Stimulated activated CD8-positive, alpha-beta memory T cell treated with anti-CD3 and anti-CD28 coated beads, Interleukin-7, amount 100 ng/mL, for 48 hours (primary cell): ENCODE measurements around the gene CYB5RL.
"Not testable (repeated sequence)": the region's sequence is repeated elsewhere in the genome, so short reads cannot be mapped to it uniquely, and the experiment has no call there.

Source experiments
- DNase-seq, 2 donors: peaks; one replicate each; pipeline ENCODE4 v3.0.0-alpha.2; 2020; ENCODE audit warnings: low read depth in 1 of 2; ENCODE audit errors: extremely low read depth in 1 of 2

CYB5RL gene

DNA sequence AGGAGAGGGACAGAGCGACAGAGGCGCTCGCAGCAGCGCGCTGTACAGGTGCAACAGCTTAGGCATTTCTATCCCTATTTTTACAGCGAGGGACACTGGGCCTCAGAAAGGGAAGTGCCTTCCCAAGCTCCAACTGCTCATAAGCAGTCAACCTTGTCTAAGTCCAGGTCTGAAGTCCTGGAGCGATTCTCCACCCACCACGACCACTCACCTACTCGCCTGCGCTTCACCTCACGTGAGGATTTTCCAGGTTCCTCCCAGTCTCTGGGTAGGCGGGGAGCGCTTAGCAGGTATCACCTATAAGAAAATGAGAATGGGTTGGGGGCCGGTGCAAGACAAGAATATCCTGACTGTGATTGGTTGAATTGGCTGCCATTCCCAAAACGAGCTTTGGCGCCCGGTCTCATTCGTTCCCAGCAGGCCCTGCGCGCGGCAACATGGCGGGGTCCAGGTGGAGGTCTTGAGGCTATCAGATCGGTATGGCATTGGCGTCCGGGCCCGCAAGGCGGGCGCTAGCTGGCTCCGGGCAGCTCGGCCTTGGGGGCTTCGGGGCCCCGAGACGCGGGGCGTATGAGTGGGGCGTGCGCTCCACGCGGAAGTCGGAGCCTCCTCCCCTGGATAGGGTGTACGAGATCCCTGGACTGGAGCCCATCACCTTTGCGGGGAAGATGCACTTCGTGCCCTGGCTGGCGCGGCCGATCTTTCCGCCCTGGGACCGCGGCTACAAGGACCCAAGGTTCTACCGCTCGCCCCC is at the start of gene CYB5RL, which contains the start of gene MRPL37:
CYB5RL (minus strand) TSS at position 266 of the 754 bp plus-strand sequence. CDS start 4,414 bp downstream, outside the sequence.
MRPL37 (plus strand) TSS at position 403 of the 754 bp plus-strand sequence; CDS start at position 480, 77 bp downstream.
- DNase-seq: peak; percentile 71 to 90

DNA sequence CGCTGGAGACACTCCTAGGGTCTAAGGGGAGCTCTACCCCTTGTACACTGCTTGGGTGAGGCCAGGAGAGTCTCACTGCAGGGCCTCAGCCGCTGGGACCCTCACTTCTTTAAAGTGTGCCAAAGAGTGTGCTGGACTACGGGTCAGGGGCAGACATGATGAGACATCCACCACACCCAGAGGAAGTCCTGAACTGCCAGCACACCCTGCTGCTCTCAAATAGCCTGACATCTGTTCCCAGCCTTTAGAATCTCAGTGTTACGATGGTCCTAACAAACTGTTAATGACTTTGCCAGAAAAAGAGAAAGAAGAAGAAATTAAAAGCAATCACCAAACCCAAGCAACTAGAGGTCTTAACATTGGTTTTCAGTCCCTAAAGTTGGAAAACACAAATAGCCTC is 49.1 kb upstream of the CYB5RL start:
- DNase-seq: no peak

DNA sequence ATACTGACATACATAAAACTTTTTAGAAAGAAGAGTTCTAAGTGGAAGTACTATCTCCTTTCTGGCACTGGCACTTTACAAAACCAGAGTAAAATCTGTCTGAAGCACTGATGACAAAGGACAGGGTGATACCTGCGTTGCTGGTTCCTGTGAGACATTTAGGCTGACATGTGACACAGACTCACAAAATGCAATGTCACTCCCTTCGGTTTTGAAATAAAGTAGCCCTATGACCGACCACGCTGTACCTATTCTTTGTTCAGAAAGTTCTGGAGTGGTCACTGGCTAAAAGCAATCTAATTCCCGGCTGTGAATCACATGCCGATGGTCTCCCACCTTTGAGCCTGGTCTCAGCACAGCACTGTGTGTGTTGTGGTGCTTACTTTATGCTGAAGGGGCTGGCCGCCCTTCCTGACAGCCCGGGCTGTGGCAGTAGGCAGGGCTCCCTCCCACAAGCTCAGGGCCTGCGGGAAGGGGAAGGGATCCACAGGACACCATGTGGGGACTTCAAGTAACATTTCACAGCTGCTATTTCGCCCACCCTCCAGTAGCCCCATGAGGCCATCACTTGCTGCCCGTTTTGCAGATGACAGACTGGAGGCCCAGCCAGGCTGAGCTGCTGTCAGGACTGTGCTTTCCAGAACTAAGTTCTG is 48.2 kb upstream of the CYB5RL start:
- no peak for DNase-seq

- no peak for DNase-seq
Observed at GRCh38 chr1:54246116-54246721, 46.4 kb upstream of the CYB5RL start.

- DNase-seq: no peak
Observed at GRCh38 chr1:54245501-54245900, 45.7 kb upstream of the CYB5RL start.

DNA sequence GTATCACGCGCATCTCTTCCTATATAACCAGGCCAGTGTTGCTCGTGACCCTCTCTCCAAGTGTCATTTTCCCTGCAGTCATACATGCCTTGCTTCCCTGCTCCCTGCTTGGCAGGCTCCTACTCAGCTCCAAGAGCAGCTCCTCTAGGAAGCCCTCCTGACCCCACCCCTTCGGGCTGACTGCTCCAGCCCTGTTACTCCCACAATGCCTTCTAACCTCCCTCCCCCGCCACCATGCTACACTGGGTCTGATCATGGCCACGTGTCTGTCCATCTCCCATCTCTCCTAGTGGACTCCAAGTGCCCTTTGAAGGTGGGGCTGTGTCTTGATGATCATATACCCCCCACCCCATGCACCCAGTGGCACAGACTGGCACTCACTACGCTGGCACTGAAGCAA is 44.8 kb upstream of the CYB5RL start:
- DNase-seq: no peak

GRCh38 chr1:54243022-54243421 is 43.2 kb upstream of the CYB5RL start:
- no peak for DNase-seq

- no peak for DNase-seq
Observed at GRCh38 chr1:54241364-54241763, 41.5 kb upstream of the CYB5RL start.

- no peak for DNase-seq
Observed at GRCh38 chr1:54240741-54241335, 41.0 kb upstream of the CYB5RL start.

DNA sequence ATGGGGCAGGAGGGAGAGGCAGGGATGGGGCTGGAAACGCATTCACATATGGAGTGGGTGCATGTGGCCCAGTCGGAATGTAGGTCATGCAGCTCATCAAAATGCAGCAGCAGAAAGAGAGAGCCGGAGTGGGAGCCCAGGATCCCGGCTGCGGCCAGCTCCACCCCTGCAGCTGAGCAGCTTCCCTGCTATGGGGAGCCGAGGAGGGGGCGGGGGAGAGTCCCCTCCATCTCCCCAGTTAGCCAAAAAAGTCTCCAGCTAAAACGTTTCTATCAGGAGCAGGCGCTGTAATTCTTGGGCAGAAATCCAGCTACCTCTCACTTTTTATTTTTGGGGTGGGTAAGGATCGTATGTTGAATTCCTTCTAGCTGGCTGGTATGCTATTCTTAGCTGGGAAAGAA is 39.8 kb upstream of the CYB5RL start:
- DNase-seq: no peak

GRCh38 chr1:54239035-54239383 is 39.2 kb upstream of the CYB5RL start:
- DNase-seq: no peak

DNA sequence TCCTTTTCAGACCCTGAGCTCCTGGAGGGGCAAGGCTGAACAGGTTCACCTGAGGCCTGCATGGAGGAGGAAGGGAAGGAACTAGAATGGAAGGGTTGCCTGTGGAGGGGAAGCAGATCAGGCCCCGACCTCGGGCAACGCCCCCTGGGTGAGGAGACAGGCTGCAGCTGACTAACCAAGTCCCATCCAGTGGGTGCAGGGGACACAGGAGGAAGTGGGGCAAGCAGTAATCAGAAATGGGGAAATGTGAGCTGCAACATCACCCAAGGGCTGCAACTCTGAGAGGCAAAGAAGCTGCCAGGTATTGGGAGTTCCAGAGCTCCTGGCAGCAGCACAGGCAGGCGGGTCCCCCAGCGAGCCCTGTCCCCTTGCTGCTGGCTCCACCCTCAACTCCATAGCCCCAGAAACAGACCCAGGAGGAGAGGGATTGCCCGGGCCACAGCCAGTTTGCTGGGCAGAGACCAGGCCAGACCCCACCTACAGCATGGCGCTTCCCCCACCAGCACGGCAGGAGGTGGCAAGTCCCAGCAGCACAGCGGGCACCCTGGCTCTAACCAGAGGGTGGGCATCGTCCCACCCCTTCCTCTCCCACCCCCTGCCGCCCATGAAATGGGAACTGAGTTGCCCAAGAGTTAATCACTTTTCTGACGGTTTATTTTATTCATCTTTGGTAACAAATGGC is 38.7 kb upstream of the CYB5RL start:
- no peak for DNase-seq

DNA sequence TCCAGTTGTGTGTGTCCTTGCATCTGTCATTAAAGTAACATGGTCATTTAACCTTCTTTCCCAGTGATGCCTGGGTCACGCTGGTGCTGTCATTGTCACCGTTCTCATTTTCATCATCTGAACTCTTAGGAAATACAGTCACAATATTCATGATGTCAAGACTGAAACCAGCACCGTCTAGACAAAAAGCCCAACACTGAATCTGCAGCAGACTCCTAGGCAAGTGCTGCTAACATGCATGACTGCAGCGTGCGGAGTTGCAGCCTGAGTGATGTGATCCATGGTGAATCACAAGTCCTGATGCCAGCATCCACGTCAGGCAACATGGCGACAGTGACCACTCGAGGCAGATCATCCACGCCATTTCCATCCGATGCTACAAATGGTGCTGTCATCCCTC is 37.8 kb upstream of the CYB5RL start:
- DNase-seq: no peak

DNA sequence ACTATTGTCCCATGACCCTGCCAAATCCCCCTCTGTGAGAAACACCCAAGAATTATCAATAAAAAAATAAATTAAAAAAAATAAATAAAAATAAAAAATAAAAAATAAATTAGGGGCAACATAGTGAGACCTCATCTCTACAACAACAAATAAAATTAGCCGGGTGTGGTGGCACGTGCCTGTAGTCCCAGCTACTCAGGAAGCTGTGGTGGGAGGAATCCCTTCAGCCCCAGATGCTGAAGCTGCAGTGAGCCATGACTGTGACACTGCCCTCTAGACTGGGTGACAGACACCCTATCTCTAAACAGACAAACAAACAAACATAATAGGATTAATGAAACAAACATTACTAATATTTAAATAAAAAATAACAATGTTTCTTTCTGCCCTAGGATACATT is 34.5 kb upstream of the CYB5RL start:
- DNase-seq: no peak

DNA sequence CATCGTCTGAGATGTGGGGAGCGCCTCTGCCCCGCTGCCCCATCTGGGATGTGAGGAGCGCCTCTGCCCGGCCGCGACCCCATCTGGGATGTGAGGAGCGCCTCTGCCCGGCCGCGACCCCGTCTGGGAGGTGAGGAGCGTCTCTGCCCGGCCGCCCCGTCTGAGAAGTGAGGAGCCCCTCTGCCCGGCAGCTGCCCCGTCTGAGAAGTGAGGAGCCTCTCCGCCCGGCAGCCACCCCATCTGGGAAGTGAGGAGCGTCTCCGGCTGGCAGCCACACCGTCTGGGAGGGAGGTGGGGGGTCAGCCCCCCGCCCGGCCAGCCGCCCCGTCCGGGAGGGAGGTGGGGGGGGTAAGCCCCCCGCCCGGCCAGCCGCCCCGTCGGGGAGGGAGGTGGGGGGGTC is 33.4 kb upstream of the CYB5RL start:
- DNase-seq: not testable (repeated sequence)

DNA sequence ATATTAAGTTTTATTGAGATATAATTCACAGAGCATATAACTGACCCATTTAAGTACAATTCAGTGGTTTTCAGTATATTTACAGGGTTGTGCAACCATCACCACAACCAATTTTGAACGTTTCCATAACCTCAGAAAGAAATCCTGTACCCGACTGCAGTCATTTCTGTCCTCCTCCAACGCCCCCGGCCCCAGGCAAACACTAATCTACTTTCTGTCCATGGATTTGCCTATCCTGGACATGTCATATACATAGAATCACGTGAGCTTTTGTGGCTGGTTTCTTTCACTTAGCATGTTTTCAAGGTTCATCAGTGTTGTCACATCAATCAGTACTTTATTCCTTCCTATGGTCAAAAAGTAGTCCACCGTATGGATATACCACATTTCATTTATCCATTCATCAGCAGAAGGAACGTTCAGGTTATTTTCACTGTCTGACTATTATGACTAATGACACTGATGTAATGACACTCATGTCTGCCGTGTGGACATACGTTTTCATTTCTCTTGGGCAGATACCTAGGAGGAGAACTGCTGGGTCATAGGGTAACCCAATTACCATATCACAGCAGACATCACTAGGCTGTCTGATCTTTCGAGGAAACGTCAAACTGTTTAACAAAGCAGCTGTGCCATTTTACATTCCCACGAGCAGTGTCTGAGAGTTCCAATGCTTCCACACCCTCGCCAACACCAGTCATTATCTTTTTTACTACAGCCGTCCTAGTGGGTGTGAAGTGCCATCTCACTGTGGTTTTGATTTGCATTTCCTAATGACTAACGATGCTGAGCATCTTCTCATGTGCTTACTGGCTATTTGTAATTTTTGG is 30.9 kb upstream of the CYB5RL start:
- peak; percentile 37 to 60 for DNase-seq

DNA sequence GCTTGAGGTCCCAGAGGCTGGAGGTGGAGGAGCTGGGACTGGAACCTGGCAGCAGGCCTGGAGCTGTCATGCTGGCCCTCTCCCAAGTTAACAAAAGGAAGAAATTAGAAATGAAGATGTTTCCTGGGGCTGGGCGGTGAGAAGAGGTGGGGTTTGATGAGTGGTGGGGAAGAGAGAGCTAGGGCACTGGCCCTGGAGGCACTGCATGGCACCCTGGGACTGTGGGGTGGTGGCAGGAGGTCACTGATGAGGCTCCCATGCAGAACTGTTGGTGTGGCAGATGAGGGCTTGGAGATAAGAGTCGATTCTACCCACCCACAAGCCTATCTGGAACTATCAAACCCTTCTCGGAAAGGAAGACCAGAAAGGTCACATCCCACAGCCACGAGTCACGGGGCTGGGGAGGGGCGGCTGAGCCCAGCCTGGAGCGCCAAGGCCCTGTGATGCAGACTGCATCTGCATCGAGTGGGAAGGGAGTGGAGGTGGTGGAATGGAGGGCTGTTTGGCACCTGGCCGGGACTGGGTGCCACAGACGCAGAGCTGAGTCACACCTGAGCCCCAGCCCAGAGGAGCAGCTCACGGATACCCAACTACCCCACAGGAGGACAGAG is 29.6 kb upstream of the CYB5RL start:
- peak; percentile 37 to 55 for DNase-seq

- DNase-seq: no peak
Observed at GRCh38 chr1:54228638-54229079, 28.8 kb upstream of the CYB5RL start.

- no peak for DNase-seq
Observed at GRCh38 chr1:54227891-54228310, 28.1 kb upstream of the CYB5RL start.
